Suprapubic skin (tissue), 4 donors: ENCODE results near the gene ETV2. TPM values are rescaled to one million over a fixed set of nuclear protein-coding genes. Genes with fewer than 3 reads are reported as not detected.

ENCODE experiments used
- DNase-seq, 2 donors: peaks; one replicate each; pipeline ENCODE4 v3.0.0-alpha.2; 2019; ENCODE audit warnings: low spot score in 2 of 2
- H3K27ac ChIP-seq: fragments of 200-600 bp; sonication (generic); one replicate; pipeline ENCODE4 v1.5.1; 2019
- H3K27me3 ChIP-seq: fragments of 200-600 bp; sonication (generic); one replicate; pipeline ENCODE4 v1.5.1; 2019
- H3K36me3 ChIP-seq: fragments of 200-600 bp; sonication (generic); one replicate; pipeline ENCODE4 v1.5.1; 2019
- H3K4me1 ChIP-seq: fragments of 200-600 bp; sonication (generic); one replicate; pipeline ENCODE4 v1.5.1; 2019
- H3K4me3 ChIP-seq: fragments of 200-600 bp; sonication (generic); one replicate; pipeline ENCODE4 v1.5.1; 2019; ENCODE audit warnings: mild to moderate bottlenecking
- H3K9me3 ChIP-seq: fragments of 200-600 bp; sonication (generic); one replicate; pipeline ENCODE4 v1.5.1; 2019
- CTCF ChIP-seq, 2 donors: fragments of 200-600 bp in 1 of 2; fragments of 450-650 bp in 1 of 2; sonication (generic) in 1 of 2; IDR thresholded peaks; one replicate each; pipeline ENCODE4 v1.5.1; 2016 to 2019; ENCODE audit warnings: antibody characterized with exemption in 2 of 2, mild to moderate bottlenecking in 1 of 2, moderate library complexity in 1 of 2
- EP300 ChIP-seq: sonication (generic); formaldehyde crosslinking; IDR thresholded peaks from one replicate; pipeline ENCODE4 v1.6.1; 2017; ENCODE audit warnings: antibody characterized with exemption
- POLR2A ChIP-seq, 2 donors: fragments of 450-650 bp; IDR thresholded peaks; one replicate each; pipeline ENCODE4 v1.6.1; 2017; ENCODE audit warnings: antibody characterized with exemption in 2 of 2, mild to moderate bottlenecking in 2 of 2, moderate library complexity in 2 of 2
- POLR2AphosphoS5 ChIP-seq, 3 donors: sonication (generic); formaldehyde crosslinking; IDR thresholded peaks; one replicate each; pipeline ENCODE4 v1.6.1; 2017; ENCODE audit warnings: antibody characterized with exemption in 3 of 3
- WGBS: methylation state at CpG from one replicate; pipeline ENCODE4 v1.1.5; 2018; 5-methylcytosine and 5-hydroxymethylcytosine counted together
- total RNA-seq, 4 donors: library from RNA; depleted of rRNA; stranded (reverse); fragments of >200 nt; gene quantifications; one replicate each; pipeline ENCODE4 v1.1.0, GENCODE V29; 2016

The ETV2 gene
- total RNA-seq, 4 donors from 2014 or later = 1.0 to 4.0 (median 1.9) TPM

GRCh38 chr19:35655600-35655999 is 14.1 kb downstream of the ETV2 start:
- H3K27ac ChIP-seq = no peak overlapping the region
- no peaks in the 10 kb centered on the region for H3K9me3 ChIP-seq
- peaks cover 98% of the 10 kb centered on the region for H3K36me3 ChIP-seq
- H3K4me1 ChIP-seq = no peaks in the 10 kb centered on the region
- 83% methylated on average over 4 of the region's 4 CpGs for WGBS
- no peak for DNase-seq
- no peak for TF ChIP-seq CTCF (IDR thresholded peaks at IDR 0.05)
- no peak for TF ChIP-seq POLR2AphosphoS5 (IDR thresholded peaks at IDR 0.05)
- no peak for TF ChIP-seq EP300
- no peak for TF ChIP-seq POLR2A (IDR thresholded peaks at IDR 0.05)
- H3K4me3 ChIP-seq = no peak overlapping the region
- H3K27me3 ChIP-seq = no peaks in the 10 kb centered on the region

- no peaks in the 10 kb centered on the region for H3K4me1 ChIP-seq
- H3K36me3 ChIP-seq = peaks cover 98% of the 10 kb centered on the region
- H3K9me3 ChIP-seq = no peaks in the 10 kb centered on the region
- no peak overlapping the region for H3K4me3 ChIP-seq
- DNase-seq = no peak
- TF ChIP-seq POLR2A (IDR thresholded peaks at IDR 0.05) (no peak), POLR2AphosphoS5 (IDR thresholded peaks at IDR 0.05) (no peak), CTCF (IDR thresholded peaks at IDR 0.05) (no peak), EP300 (no peak)
- WGBS = 99% methylated on average over 6 of the region's 6 CpGs
- no peaks in the 10 kb centered on the region for H3K27me3 ChIP-seq
- no peak overlapping the region for H3K27ac ChIP-seq
These were observed 15.2 kb downstream of the ETV2 start for GRCh38 chr19:35656700-35657099.

DNA sequence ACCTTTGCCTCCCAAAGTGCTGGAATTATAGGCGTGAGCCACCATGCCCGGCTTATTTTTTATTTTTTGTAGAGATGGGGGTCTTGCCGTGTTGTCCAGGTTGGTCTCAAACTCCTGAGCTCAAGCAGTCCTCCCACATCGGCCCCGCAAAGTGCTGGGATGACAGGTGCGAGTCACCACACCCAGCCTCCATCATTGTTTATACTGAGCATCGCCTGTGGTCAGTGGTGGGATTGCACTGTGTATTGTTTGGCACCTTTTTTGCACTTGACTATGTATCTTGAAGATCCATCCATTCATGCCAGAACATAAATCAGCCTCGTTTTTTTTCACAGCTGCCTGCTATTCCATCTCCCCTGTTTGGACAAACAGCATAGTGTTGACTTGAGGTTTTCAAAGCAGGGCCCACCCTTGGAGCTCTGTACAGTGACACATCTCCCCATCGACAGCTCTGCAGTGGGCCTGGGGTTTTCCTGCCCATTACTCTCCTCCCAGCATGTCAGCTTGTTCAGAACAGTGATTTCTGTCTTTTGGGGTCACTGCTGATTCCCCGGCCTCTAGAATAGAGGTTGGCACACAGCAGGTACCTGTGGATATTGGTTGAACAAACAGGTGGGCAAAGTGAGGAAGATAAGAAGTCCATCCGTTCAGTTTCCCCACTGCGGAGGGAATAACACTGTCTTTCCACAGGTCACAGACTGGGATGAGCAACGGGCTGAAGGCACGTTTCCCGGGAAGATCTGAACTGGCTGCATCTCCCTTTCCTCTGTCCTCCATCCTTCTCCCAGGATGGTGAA is 16.6 kb downstream of the ETV2 start:
- no peak overlapping the region for H3K27ac ChIP-seq
- no peaks in the 10 kb centered on the region for H3K4me1 ChIP-seq
- 92% methylated on average over 15 of the region's 15 CpGs for WGBS
- TF ChIP-seq CTCF (IDR thresholded peaks at IDR 0.05) (no peak), POLR2AphosphoS5 (IDR thresholded peaks at IDR 0.05) (no peak), EP300 (no peak), POLR2A (IDR thresholded peaks at IDR 0.05) (no peak)
- no peak for DNase-seq
- no peaks in the 10 kb centered on the region for H3K27me3 ChIP-seq
- no peak overlapping the region for H3K4me3 ChIP-seq
- H3K9me3 ChIP-seq = no peaks in the 10 kb centered on the region
- H3K36me3 ChIP-seq = peaks cover 99% of the 10 kb centered on the region

GRCh38 chr19:35661995-35662340 is 20.4 kb downstream of the ETV2 start:
- TF ChIP-seq POLR2AphosphoS5 (IDR thresholded peaks at IDR 0.05) = no peak
- no peak for TF ChIP-seq POLR2A (IDR thresholded peaks at IDR 0.05)
- no peak overlapping the region for H3K27ac ChIP-seq
- H3K4me1 ChIP-seq = peaks cover 7% of the 10 kb centered on the region
- DNase-seq = no peak
- peaks cover 84% of the 10 kb centered on the region for H3K36me3 ChIP-seq
- 98% methylated on average over 6 of the region's 6 CpGs for WGBS
- H3K9me3 ChIP-seq = no peaks in the 10 kb centered on the region
- no peak overlapping the region for H3K4me3 ChIP-seq
- H3K27me3 ChIP-seq = no peaks in the 10 kb centered on the region

DNA sequence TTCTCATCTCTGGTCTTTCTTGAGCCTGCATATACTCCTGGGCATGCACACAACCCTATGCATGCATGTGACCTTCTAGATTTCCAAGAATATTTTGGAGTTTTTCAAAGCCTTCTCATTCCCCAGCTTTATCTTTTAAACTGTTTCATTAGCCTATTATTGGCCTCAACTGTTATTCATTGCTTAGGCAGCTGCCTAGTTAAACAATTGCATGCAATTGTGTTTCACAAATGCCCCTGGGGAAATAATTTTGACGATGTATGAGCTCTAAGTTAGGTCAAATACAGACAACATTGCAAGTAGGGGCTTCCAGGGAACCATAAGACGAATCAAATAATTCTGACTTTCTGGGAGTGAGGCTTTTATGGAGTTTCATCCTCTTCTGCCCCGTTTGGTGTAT is 22.4 kb downstream of the ETV2 start:
- Histone ChIP-seq H3K36me3 (peaks cover 64% of the 10 kb centered on the region), H3K4me1 (peaks cover 7% of the 10 kb centered on the region), H3K27ac (no peak overlapping the region), H3K4me3 (no peak overlapping the region), H3K9me3 (no peaks in the 10 kb centered on the region), H3K27me3 (no peaks in the 10 kb centered on the region)
- WGBS = 70% methylated on average over 3 of the region's 3 CpGs
- DNase-seq = no peak
- TF ChIP-seq POLR2AphosphoS5 (IDR thresholded peaks at IDR 0.05) (no peak), CTCF (IDR thresholded peaks at IDR 0.05) (no peak), EP300 (no peak), POLR2A (IDR thresholded peaks at IDR 0.05) (no peak)
